Motor neuron (in vitro differentiated cells): ENCODE measurements around the gene RPL39. TPM values are rescaled to one million over a fixed set of nuclear protein-coding genes. Genes with fewer than 3 reads are reported as not detected.
A peak's percentile ranks its signal among the peaks of the same experiment; 100 is the strongest.
"Not testable (repeated sequence)": the region's sequence is repeated elsewhere in the genome, so short reads cannot be mapped to it uniquely, and the experiment has no call there.

Source experiments
- ATAC-seq, 8 experiments: fragments of 200-7000 bp; cut with Tn5 transposase; replicated peaks in 6 of 8; 2 replicates each; pipeline ENCODE4 v1.8.0; 2021; ENCODE audit warnings: mild to moderate bottlenecking in 8 of 8, moderate library complexity in 8 of 8
- H3K27ac ChIP-seq, 2 donors: fragments of 250-450 bp; sonication (Bioruptor Pico); 2 replicates each; pipeline ENCODE4 v1.9.0; 2021; ENCODE audit warnings: antibody characterized with exemption in 2 of 2, mild to moderate bottlenecking in 2 of 2, moderate library complexity in 1 of 2
- H3K4me1 ChIP-seq, 2 donors: fragments of 250-450 bp; sonication (Bioruptor Pico); replicated peaks in 1 of 2; 2 replicates each; pipeline ENCODE4 v1.6.1; 2021; ENCODE audit warnings: antibody characterized with exemption in 2 of 2, mild to moderate bottlenecking in 2 of 2, moderate library complexity in 1 of 2
- H3K4me3 ChIP-seq, 5 donors: fragments of 250-450 bp; sonication (Bioruptor Pico); 2 replicates each; pipeline ENCODE4 v1.9.0; 2021; ENCODE audit warnings: antibody characterized with exemption in 5 of 5, mild to moderate bottlenecking in 5 of 5, moderate library complexity in 4 of 5
- WGBS, 10 experiments: fragments of 450-650 bp; shearing (Covaris generic); methylation state at CpG; one replicate each; pipeline ENCODE4 v1.0.0; 2022; 5-methylcytosine and 5-hydroxymethylcytosine counted together
- in situ Hi-C, 9 experiments: fragments of 400-800 bp; cut with MboI; loops; one replicate each; pipeline ENCODE4 v1.15.0; 2021; ENCODE audit warnings: low sequenced_read_pairs in 9 of 9, low pct_unique_long_range_greater_than_20kb in 2 of 9; ENCODE audit not compliant: unreplicated experiment in 9 of 9
- total RNA-seq, 8 experiments: library from RNA; unstranded; fragments of 300-600 nt; gene quantifications; 2 replicates each; pipeline versions ENCODE4 v1.2.3 to v1.2.4, GENCODE V29; 2022

The RPL39 gene
- total RNA-seq, 8 experiments from 2014 or later: 2,348 to 7,389 (median 4,761) TPM

GRCh38 chrX:119758731-119759247 lies 32.6 kb downstream of the RPL39 start:
- ATAC-seq: peak; percentile 52 to 73 (median 67)
- peak overlapping the region; percentile 24 to 34 (median 32) for H3K4me3 ChIP-seq
- WGBS, 10 experiments: 20% methylated on average over 2 of the region's 54 CpGs; no CpG with 5 or more reads in 9 of the 10 experiments
- peaks cover 10 to 20% of the 10 kb centered on the region in 2 donors for H3K4me1 ChIP-seq
- no peak overlapping the region for H3K27ac ChIP-seq
- in situ Hi-C loops: no loop called here

- in situ Hi-C loops: no loop called here
- Histone ChIP-seq H3K4me1 (peaks cover 6 to 16% of the 10 kb centered on the region in 2 donors), H3K4me3 (peak within 1 kb of the TSS; percentile 24 to 34 (median 32)), H3K27ac (no peak within 1 kb of the TSS)
- peak; percentile 22 to 71 (median 64) for ATAC-seq
- WGBS, 10 experiments: 17 to 20% methylated on average over 1 to 3 of the region's 59 CpGs; no CpG with 5 or more reads in 8 of the 10 experiments
These were observed 33.3 kb downstream of the RPL39 start, which contains the start of gene SOWAHD for GRCh38 chrX:119757979-119758730. Gene SOWAHD, plus strand, starts transcription at chrX:119758588. Its CDS starts 80 bp downstream, at chrX:119758668.

- H3K4me1 ChIP-seq: peaks cover 5 to 14% of the 10 kb centered on the region in 2 donors
- H3K4me3 ChIP-seq: no peak overlapping the region
- no peak overlapping the region for H3K27ac ChIP-seq
- in situ Hi-C loops: no loop called here
- no peak for ATAC-seq
- WGBS, 10 experiments: 30 to 100% (median 54%) methylated on average over 1 to 6 of the region's 12 CpGs; no CpG with 5 or more reads in 6 of the 10 experiments
These were observed 33.8 kb downstream of the RPL39 start for GRCh38 chrX:119757646-119757978.

- Histone ChIP-seq H3K4me3 (no peak overlapping the region), H3K27ac (no peak overlapping the region), H3K4me1 (peaks cover 5 to 14% of the 10 kb centered on the region in 2 donors)
- no peak for ATAC-seq
- in situ Hi-C loops: no loop called here
- WGBS, 10 experiments: 48 to 100% (median 73%) methylated on average over 1 to 8 of the region's 10 CpGs; no CpG with 5 or more reads in 5 of the 10 experiments
These were observed 34.3 kb downstream of the RPL39 start for GRCh38 chrX:119756926-119757635.

GRCh38 chrX:119755981-119756533 lies 35.4 kb downstream of the RPL39 start:
- H3K4me3 ChIP-seq: no peak overlapping the region
- WGBS, 10 experiments: 14 to 86% (median 43%) methylated on average over 1 to 5 of the region's 7 CpGs; no CpG with 5 or more reads in 4 of the 10 experiments
- peaks cover 5 to 14% of the 10 kb centered on the region in 2 donors for H3K4me1 ChIP-seq
- peak in 4 of 8 experiments; percentile 20 to 51 (median 46) for ATAC-seq
- in situ Hi-C loops: no loop called here
- no peak overlapping the region for H3K27ac ChIP-seq

GRCh38 chrX:119753639-119754257 lies 37.7 kb downstream of the RPL39 start:
- H3K4me3 ChIP-seq: no peak overlapping the region
- 0 to 60% (median 36%) methylated on average over 1 to 7 of the region's 8 CpGs; no CpG with 5 or more reads in 4 of the 10 experiments for WGBS, 10 experiments
- in situ Hi-C loops: no loop called here
- ATAC-seq: peak in 1 of 8 experiments; percentile 3
- no peak overlapping the region for H3K27ac ChIP-seq
- H3K4me1 ChIP-seq: peaks cover 5 to 14% of the 10 kb centered on the region in 2 donors

GRCh38 chrX:119753001-119753400 lies 38.4 kb downstream of the RPL39 start:
- Histone ChIP-seq H3K4me3 (no peak overlapping the region), H3K27ac (no peak overlapping the region), H3K4me1 (peaks cover 5 to 12% of the 10 kb centered on the region in 2 donors)
- 67 to 100% methylated on average over 2 to 3 of the region's 3 CpGs; no CpG with 5 or more reads in 8 of the 10 experiments for WGBS, 10 experiments
- ATAC-seq: no peak
- in situ Hi-C loops: no loop called here

- in situ Hi-C loops, H3K4me3 ChIP-seq, H3K4me1 ChIP-seq, ATAC-seq, H3K27ac ChIP-seq: not testable (repeated sequence)
- no CpG with 5 or more reads among the region's 27 CpGs for whole genome bisulfite sequencing, 10 experiments
These were observed 40.7 kb downstream of the RPL39 start for GRCh38 chrX:119750751-119751150.

- H3K27ac ChIP-seq, H3K4me3 ChIP-seq, H3K4me1 ChIP-seq, in situ Hi-C loops: not testable (repeated sequence)
- ATAC-seq: peak in 1 of 8 experiments; percentile 36
- WGBS, 10 experiments: 41 to 90% methylated on average over 2 to 3 of the region's 9 CpGs; no CpG with 5 or more reads in 8 of the 10 experiments
These were observed 41.3 kb downstream of the RPL39 start for GRCh38 chrX:119750131-119750530.

GRCh38 chrX:119745283-119745848 lies 46.1 kb downstream of the RPL39 start:
- Histone ChIP-seq H3K4me1 (no peaks in the 10 kb centered on the region), H3K4me3 (no peak overlapping the region), H3K27ac (no peak overlapping the region)
- in situ Hi-C loops: loop anchor here in 1 of 9 experiments (25.0 kb wide), 1 partner anchor 233 kb away; no protein-coding TSS in a partner anchor
- ATAC-seq: no peak
- WGBS, 10 experiments: 0 to 40% (median 35%) methylated on average over 1 to 3 of the region's 4 CpGs; no CpG with 5 or more reads in 7 of the 10 experiments

- ATAC-seq: peak in 4 of 8 experiments; percentile 27 to 57 (median 46)
- Histone ChIP-seq H3K4me3 (no peak overlapping the region), H3K4me1 (no peaks in the 10 kb centered on the region), H3K27ac (no peak overlapping the region)
- WGBS, 10 experiments: 40% methylated on average over 1 of the region's 5 CpGs; no CpG with 5 or more reads in 9 of the 10 experiments
- in situ Hi-C loops: loop anchor here in 1 of 9 experiments (25.0 kb wide), 1 partner anchor 226 kb away; no protein-coding TSS in a partner anchor
These were observed 52.7 kb downstream of the RPL39 start for GRCh38 chrX:119738742-119739141.
